ENCODE measurements around the gene PLCH2. TPM values are rescaled to one million over a fixed set of nuclear protein-coding genes. Genes with fewer than 3 reads are reported as not detected.

The PLCH2 gene
- total RNA-seq, 4 donors from 2014 or later = not detected

DNA sequence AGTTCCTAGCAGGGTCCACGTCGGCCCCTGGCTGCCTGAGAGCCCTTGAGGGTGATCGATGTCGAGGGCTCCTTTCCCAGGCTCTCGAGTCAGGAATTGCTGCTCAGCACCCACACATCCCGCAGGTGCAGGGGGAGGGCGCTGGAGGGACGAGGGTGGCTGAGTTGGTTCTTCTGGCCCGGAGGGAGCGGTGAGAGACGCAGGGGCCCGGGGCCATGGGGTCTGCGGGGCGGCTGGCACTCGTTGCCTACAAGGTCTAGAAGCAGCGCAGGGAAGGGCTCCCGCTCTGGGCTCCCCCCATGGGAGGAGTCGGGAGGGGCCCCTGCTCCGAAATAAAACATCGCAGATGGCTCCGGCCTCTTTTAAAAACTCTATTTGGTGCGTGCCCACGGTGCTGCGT is 32.1 kb downstream of the PLCH2 start:
- Histone ChIP-seq H3K27ac (no peak overlapping the region), H3K4me1 (peaks cover 5 to 11% of the 10 kb centered on the region in 2 donors), H3K9me3 (no peaks in the 10 kb centered on the region), H3K36me3 (peaks cover 0 to 56% of the 10 kb centered on the region in 2 donors), H3K4me3 (no peak overlapping the region), H3K27me3 (peaks cover 17 to 18% (median 17%) of the 10 kb centered on the region in 3 donors)
- intact Hi-C loops (cut with DNase I; ENCODE audit: low total_unique reads) = no loop called here
- ATAC-seq (no peak), DNase-seq (no peak)
- in situ Hi-C loops (cut with MboI; ENCODE audit: low sequenced_read_pairs in 4 of 4) = no loop called here
- TF ChIP-seq POLR2A (IDR thresholded peaks at IDR 0.05) (no peak), CTCF (IDR thresholded peaks at IDR 0.05 in 4 of 5, conservative IDR thresholded peaks at IDR 0.05 in 1 of 5) (no peak)

DNA sequence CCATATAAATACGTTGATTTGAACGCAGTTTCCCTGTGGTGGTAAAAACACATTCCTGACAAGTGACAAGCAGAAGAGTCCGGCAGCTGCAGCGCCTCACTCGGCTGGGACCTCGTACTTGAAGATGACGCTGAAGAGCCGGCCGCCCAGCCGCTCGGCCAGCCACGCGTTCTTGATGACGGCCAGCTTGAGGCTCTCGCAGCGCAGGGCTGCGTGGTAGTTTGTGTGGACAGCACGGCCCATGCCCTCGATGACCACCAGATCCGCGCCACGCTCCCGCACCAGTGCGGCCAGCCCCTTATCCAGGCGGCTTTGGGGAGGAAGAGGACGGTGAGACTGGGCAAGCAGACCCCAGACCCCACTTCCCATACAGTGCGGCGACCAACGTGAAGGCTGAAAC is 32.7 kb downstream of the PLCH2 start:
- peaks cover 0 to 62% of the 10 kb centered on the region in 2 donors for H3K36me3 ChIP-seq
- ATAC-seq = no peak
- no peak overlapping the region for H3K27ac ChIP-seq
- no peak overlapping the region for H3K4me3 ChIP-seq
- peaks cover 5 to 11% of the 10 kb centered on the region in 2 donors for H3K4me1 ChIP-seq
- peaks cover 11 to 13% (median 11%) of the 10 kb centered on the region in 3 donors for H3K27me3 ChIP-seq
- in situ Hi-C loops (cut with MboI; ENCODE audit: low sequenced_read_pairs in 4 of 4) (no loop called here), intact Hi-C loops (cut with DNase I; ENCODE audit: low total_unique reads) (no loop called here)
- TF ChIP-seq CTCF (IDR thresholded peaks at IDR 0.05 in 4 of 5, conservative IDR thresholded peaks at IDR 0.05 in 1 of 5) (no peak), POLR2A (IDR thresholded peaks at IDR 0.05) (no peak)
- no peak for DNase-seq
- H3K9me3 ChIP-seq = no peaks in the 10 kb centered on the region

GRCh38 chr1:2509589-2509988 is 33.5 kb downstream of the PLCH2 start:
- H3K27ac ChIP-seq = no peak overlapping the region
- H3K4me1 ChIP-seq = peaks cover 2 to 4% of the 10 kb centered on the region in 2 donors
- no peak overlapping the region for H3K4me3 ChIP-seq
- peaks cover 3 to 4% (median 3%) of the 10 kb centered on the region in 3 donors for H3K27me3 ChIP-seq
- in situ Hi-C loops (cut with MboI; ENCODE audit: low sequenced_read_pairs in 4 of 4) (no loop called here), intact Hi-C loops (cut with DNase I; ENCODE audit: low total_unique reads) (no loop called here)
- ATAC-seq (no peak), DNase-seq (no peak)
- peaks cover 0 to 69% of the 10 kb centered on the region in 2 donors for H3K36me3 ChIP-seq
- TF ChIP-seq CTCF (IDR thresholded peaks at IDR 0.05 in 4 of 5, conservative IDR thresholded peaks at IDR 0.05 in 1 of 5) (no peak), POLR2A (IDR thresholded peaks at IDR 0.05) (no peak)
- no peaks in the 10 kb centered on the region for H3K9me3 ChIP-seq

DNA sequence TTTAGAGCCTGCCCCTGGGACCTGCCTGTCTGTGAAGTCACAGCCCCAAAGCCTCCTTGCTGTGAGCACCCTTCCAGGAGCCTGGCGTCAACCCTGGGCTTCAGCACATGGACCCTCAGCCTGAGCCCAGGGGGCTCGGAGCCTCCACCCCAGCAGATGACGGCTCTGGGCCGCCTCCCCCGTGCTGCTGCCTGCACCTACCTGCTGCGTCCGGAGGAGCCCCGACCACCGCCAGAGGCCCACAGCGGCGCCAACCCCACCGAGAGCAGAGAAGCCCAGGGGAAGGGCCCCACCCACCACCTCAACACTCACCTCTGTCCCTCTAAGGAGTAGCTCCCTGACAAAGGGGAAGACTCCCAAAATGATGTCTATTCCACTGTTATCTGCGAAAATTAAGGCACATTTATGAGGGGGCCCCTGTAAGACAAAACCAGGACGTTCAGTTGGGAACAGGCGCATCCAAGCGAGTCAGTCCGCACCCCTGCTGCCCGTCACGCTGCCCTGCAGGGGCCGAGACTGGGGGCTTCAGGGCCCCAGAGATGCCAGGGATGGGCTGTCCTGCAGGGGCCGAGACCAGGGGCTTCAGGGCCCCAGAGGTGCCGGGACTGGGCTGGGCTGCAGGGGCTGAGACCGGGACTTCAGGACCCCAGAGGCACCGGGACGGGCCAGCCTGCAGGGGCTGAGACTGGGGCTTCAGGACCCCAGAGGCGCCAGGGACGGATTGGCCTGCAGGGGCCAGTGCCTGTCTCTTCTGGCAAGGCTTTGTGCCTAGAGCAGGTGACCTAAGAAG is 34.5 kb downstream of the PLCH2 start:
- Histone ChIP-seq H3K27me3 (no peaks in the 10 kb centered on the region), H3K4me3 (no peak overlapping the region), H3K9me3 (no peaks in the 10 kb centered on the region), H3K27ac (no peak overlapping the region), H3K36me3 (peaks cover 0 to 79% of the 10 kb centered on the region in 2 donors), H3K4me1 (no peaks in the 10 kb centered on the region)
- DNase-seq = no peak
- ATAC-seq = no peak
- intact Hi-C loops (cut with DNase I; ENCODE audit: low total_unique reads) = no loop called here
- TF ChIP-seq POLR2A (IDR thresholded peaks at IDR 0.05) (no peak), CTCF (IDR thresholded peaks at IDR 0.05 in 4 of 5, conservative IDR thresholded peaks at IDR 0.05 in 1 of 5) (no peak)
- in situ Hi-C loops (cut with MboI; ENCODE audit: low sequenced_read_pairs in 4 of 4) = no loop called here
